Keratinocyte (primary cell): ENCODE measurements around the gene ESYT3. TPM values are rescaled to one million over a fixed set of nuclear protein-coding genes. Genes with fewer than 3 reads are reported as not detected.

Source experiments
- DNase-seq: peaks from one replicate; pipeline ENCODE4 v3.0.0-alpha.2; 2011; ENCODE audit warnings: low read depth, missing footprints, low spot score
- FAIRE-seq: peaks from 2 replicates; lab custom pipeline; 2011; peaks lifted over from hg19 to GRCh38; lab: Jason Lieb, UNC
- H2AFZ ChIP-seq: 2 replicates; pipeline ENCODE4 v1.6.0; 2012; ENCODE audit warnings: low read length, control low read depth, inconsistent platforms; ENCODE audit not compliant: control insufficient read depth
- H3K27ac ChIP-seq: 2 replicates; pipeline ENCODE4 v1.5.1; 2011; ENCODE audit warnings: low read length; ENCODE audit not compliant: control insufficient read depth, insufficient read depth
- H3K27me3 ChIP-seq: 3 replicates; pipeline ENCODE4 v1.6.0; 2011; ENCODE audit warnings: low read length; ENCODE audit not compliant: control insufficient read depth, insufficient read depth; ENCODE audit errors: extremely low read depth
- H3K36me3 ChIP-seq, 2 experiments: 2 replicates in 1 of 2; 3 replicates in 1 of 2; pipeline ENCODE4 v1.5.1; 2011; ENCODE audit warnings: low read length in 2 of 2, mild to moderate bottlenecking in 1 of 2; ENCODE audit not compliant: control insufficient read depth in 2 of 2, insufficient read depth in 2 of 2; ENCODE audit errors: extremely low read depth in 1 of 2
- H3K4me1 ChIP-seq: 3 replicates; pipeline ENCODE4 v1.5.1; 2011; ENCODE audit warnings: low read length; ENCODE audit not compliant: control insufficient read depth, insufficient read depth; ENCODE audit errors: extremely low read depth
- H3K4me2 ChIP-seq: 3 replicates; pipeline ENCODE4 v1.6.0; 2011; ENCODE audit warnings: low read depth, low read length; ENCODE audit not compliant: control insufficient read depth, insufficient read depth; ENCODE audit errors: extremely low read depth
- H3K4me3 ChIP-seq, 3 experiments: fragments of 200-600 bp in 1 of 3; sonication (generic) in 1 of 3; 2 replicates in 2 of 3; 3 replicates in 1 of 3; pipeline ENCODE4 v1.5.1; 2011 to 2016; ENCODE audit warnings: low read length in 3 of 3, mild to moderate bottlenecking in 3 of 3, control low read depth in 2 of 3, inconsistent platforms in 1 of 3, low read depth in 1 of 3, mixed read lengths in 1 of 3, mixed run types in 1 of 3, moderate library complexity in 1 of 3; ENCODE audit not compliant: control insufficient read depth in 2 of 3, insufficient read depth in 2 of 3; ENCODE audit errors: extremely low read depth in 1 of 3
- H3K79me2 ChIP-seq: 2 replicates; pipeline ENCODE4 v1.6.0; 2012; ENCODE audit warnings: low read length; ENCODE audit not compliant: control insufficient read depth, insufficient read depth
- H3K9ac ChIP-seq: 3 replicates; pipeline ENCODE4 v1.6.0; 2011; ENCODE audit warnings: low read length; ENCODE audit not compliant: control insufficient read depth, insufficient read depth; ENCODE audit errors: extremely low read depth
- H3K9me1 ChIP-seq: 3 replicates; pipeline ENCODE4 v1.6.0; 2011; ENCODE audit warnings: low read length; ENCODE audit not compliant: control insufficient read depth, insufficient read depth; ENCODE audit errors: extremely low read depth
- H3K9me3 ChIP-seq: 2 replicates; pipeline ENCODE4 v1.5.1; 2012; ENCODE audit warnings: low read depth, low read length; ENCODE audit not compliant: control insufficient read depth
- H4K20me1 ChIP-seq: 3 replicates; pipeline ENCODE4 v1.6.0; 2011; ENCODE audit warnings: low read length; ENCODE audit not compliant: control insufficient read depth, insufficient read depth; ENCODE audit errors: extremely low read depth
- EZH2 ChIP-seq: IDR thresholded peaks from one replicate; pipeline ENCODE4 v1.6.1; 2012; ENCODE audit warnings: inconsistent platforms, mild to moderate bottlenecking, low read length, moderate library complexity
- dilution Hi-C: fragments of 300-500 bp; cut with MboI; formaldehyde crosslinking; loops from one replicate; pipeline ENCODE4 v1.7.0; 2020; ENCODE audit warnings: low sequenced_read_pairs; ENCODE audit not compliant: extremely low pct_ligation_motif_present
- polyA plus RNA-seq, 5 experiments: library from polyadenylated mRNA; depleted of rRNA in 3 of 5; stranded (reverse) in 3 of 5; stranded (forward) in 1 of 5; unstranded in 1 of 5; fragments of >200 nt; gene quantifications; 1 replicate in 1 of 5; 2 replicates in 3 of 5; 3 replicates in 1 of 5; pipeline versions ENCODE4 v1.2.1 to v1.2.3, GENCODE V29; 2011 to 2012; ENCODE audit warnings: missing spikeins in 2 of 5, low read depth in 1 of 5, low replicate concordance in 1 of 5
- TF ChIP-seq, protein P1 (sequence below), 3 experiments: IDR thresholded peaks in 1 of 3; conservative IDR thresholded peaks in 1 of 3; optimal IDR thresholded peaks in 1 of 3; 2 replicates in 2 of 3; 3 replicates in 1 of 3; pipeline versions ENCODE3 to v1.5.1; 2011; ENCODE audit warnings: low read length in 3 of 3, mild to moderate bottlenecking in 3 of 3, moderate library complexity in 2 of 3, control low read depth in 1 of 3, inconsistent platforms in 1 of 3; ENCODE audit not compliant: insufficient read depth in 2 of 3; ENCODE audit errors: extremely low read depth in 1 of 3

ESYT3 gene
- polyA plus RNA-seq, 1 donor (not counting 4 experiments of a cell fraction or from before 2014, with no cell fraction given) = 0.62 TPM

DNA sequence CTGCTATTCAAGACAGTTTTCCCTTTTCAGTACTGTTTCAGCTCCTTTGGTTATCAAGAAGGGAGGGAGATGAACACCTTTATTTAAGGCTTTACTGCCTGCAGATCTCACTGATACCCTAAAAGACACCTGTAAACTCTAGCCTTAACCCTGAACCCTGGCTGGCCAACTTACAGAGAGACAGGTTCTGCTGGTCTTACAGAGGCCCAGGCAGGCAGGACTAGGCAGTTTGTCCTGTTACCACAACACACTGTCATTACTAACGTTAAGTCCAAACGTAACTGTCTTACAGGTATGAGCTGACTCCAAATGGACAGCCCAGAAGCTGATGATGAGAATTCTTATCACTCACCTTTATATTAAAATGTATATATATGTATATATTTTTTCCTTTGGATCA, 42.1 kb downstream of the ESYT3 start:
- Histone ChIP-seq H3K27me3 (no peaks in the 10 kb centered on the region), H3K9me1 (no peaks in the 10 kb centered on the region), H3K4me2 (no peak overlapping the region), H4K20me1 (no peaks in the 10 kb centered on the region), H3K36me3 (no peaks in the 10 kb centered on the region), H3K4me3 (no peak overlapping the region), H3K79me2 (no peaks in the 10 kb centered on the region), H3K27ac (no peak overlapping the region), H2AFZ (no peak overlapping the region), H3K9ac (no peak overlapping the region), H3K4me1 (no peaks in the 10 kb centered on the region), H3K9me3 (no peaks in the 10 kb centered on the region)
- TF ChIP-seq, protein P1, sequence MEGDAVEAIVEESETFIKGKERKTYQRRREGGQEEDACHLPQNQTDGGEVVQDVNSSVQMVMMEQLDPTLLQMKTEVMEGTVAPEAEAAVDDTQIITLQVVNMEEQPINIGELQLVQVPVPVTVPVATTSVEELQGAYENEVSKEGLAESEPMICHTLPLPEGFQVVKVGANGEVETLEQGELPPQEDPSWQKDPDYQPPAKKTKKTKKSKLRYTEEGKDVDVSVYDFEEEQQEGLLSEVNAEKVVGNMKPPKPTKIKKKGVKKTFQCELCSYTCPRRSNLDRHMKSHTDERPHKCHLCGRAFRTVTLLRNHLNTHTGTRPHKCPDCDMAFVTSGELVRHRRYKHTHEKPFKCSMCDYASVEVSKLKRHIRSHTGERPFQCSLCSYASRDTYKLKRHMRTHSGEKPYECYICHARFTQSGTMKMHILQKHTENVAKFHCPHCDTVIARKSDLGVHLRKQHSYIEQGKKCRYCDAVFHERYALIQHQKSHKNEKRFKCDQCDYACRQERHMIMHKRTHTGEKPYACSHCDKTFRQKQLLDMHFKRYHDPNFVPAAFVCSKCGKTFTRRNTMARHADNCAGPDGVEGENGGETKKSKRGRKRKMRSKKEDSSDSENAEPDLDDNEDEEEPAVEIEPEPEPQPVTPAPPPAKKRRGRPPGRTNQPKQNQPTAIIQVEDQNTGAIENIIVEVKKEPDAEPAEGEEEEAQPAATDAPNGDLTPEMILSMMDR (optimal IDR thresholded peaks at IDR 0.05 in 1 of 3, IDR thresholded peaks at IDR 0.05 in 1 of 3, conservative IDR thresholded peaks at IDR 0.05 in 1 of 3; ENCODE audit: extremely low read depth in 1 of 3, insufficient read depth in 2 of 3, low read length in 3 of 3) = no peak
- no peak for TF ChIP-seq EZH2
- dilution Hi-C loops = no loop called here
- DNase-seq = no peak
- FAIRE-seq = no peak

DNA sequence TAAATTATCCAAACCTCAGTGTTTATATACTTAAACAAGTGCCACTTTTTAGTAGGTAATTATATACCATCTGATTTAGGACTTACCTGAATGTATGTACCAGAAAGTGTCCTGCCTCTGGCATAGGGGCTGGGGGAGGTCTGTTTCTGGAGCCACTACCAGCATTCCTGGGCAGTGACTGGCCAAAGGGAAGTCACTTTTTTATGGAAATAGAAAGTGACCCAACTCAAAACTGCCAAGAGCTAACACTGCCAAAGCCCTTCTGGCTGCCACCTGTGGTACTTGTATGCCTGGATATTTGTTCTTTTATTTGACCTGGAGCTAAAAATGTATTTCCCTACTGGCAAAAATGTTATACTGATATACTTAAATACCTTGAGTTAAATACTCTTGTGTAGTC, 42.7 kb downstream of the ESYT3 start:
- TF ChIP-seq, protein P1 (optimal IDR thresholded peaks at IDR 0.05 in 1 of 3, IDR thresholded peaks at IDR 0.05 in 1 of 3, conservative IDR thresholded peaks at IDR 0.05 in 1 of 3; ENCODE audit: extremely low read depth in 1 of 3, insufficient read depth in 2 of 3, low read length in 3 of 3) = no peak
- TF ChIP-seq EZH2 = no peak
- Histone ChIP-seq H3K27ac (no peak overlapping the region), H3K79me2 (no peaks in the 10 kb centered on the region), H3K36me3 (no peaks in the 10 kb centered on the region), H3K9me1 (no peaks in the 10 kb centered on the region), H2AFZ (no peak overlapping the region), H3K4me1 (no peaks in the 10 kb centered on the region), H3K27me3 (no peaks in the 10 kb centered on the region), H3K9me3 (no peaks in the 10 kb centered on the region), H4K20me1 (no peaks in the 10 kb centered on the region), H3K4me2 (no peak overlapping the region), H3K4me3 (no peak overlapping the region), H3K9ac (no peak overlapping the region)
- no peak for FAIRE-seq
- dilution Hi-C loops = no loop called here
- no peak for DNase-seq
